T47D (cell line): ENCODE data around the gene PADI1.
A peak's percentile ranks its signal among the peaks of the same experiment; 100 is the strongest.

ENCODE experiments used
- DNase-seq, 2 experiments: peaks; one replicate each; pipeline versions ENCODE4 v3.0.0 to v3.0.0-alpha.2; 2011 to 2012; ENCODE audit warnings: low read depth in 1 of 2, low spot score in 1 of 2
- JUND ChIP-seq: IDR thresholded peaks from 2 replicates; pipeline ENCODE4 v1.6.1; 2012; ENCODE audit warnings: low read depth
- in situ Hi-C: cut with HindIII; loops from 2 replicates; pipeline ENCODE4 v1.10.0; 2016; ENCODE audit warnings: low sequenced_read_pairs, low pct_unique_long_range_greater_than_20kb

PADI1 gene

DNA sequence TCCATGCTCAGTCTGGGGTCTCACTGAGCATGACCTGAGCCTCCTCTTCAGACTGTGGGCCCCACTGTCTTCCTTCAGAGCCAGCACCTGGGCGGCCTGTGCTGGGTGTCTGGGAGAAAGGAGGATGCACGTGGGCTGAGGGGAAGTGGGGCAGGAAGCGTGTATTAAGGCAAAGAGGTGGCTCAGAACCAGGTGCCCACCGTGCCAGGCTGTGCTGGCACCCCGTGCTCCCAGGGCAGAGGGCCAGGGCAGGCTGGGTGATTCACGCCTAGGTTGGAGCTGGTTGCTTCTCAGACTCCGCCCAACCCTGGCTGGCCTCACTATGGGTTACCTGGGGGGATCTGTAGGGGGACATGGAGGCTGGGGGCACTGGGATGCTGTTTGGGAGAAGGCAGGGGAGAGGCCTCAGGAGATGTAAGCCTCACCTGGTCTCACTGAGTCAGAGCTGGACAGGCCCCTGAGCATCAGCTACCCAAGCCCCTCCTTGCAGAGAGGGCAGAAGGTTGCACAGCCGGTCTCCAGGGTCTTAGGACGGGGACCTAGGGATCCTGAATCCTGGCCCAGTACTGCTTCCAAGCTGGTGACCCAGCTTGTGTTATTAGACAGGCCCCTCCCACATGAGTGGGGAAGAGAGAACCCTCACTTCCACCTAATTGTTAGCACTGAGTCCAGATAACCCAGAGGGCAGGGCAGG lies 18.6 kb upstream of the PADI1 start:
- in situ Hi-C loops: no loop called here
- TF ChIP-seq JUND: no peak
- no peak for DNase-seq

DNA sequence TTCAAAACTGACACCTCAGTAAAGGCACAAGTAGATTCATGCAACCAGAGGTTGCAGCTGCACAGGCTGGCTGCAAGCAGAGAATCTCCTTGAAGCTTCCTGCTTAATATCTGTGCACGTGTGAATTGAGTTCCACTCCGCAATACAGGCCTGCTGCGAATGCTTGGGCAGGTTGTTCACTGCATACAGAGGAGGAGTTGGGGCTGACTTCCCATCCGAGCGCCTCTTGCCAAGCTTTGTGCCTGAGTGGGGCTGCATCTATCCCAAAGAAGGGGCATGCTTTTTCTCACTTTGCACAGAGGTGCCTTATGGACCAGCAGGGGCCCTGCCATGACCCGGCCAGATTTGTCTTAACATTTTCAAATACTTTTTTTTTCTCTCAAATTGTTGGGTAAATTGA lies 17.9 kb upstream of the PADI1 start:
- DNase-seq: no peak
- in situ Hi-C loops: no loop called here
- TF ChIP-seq JUND: no peak

- no peak for TF ChIP-seq JUND
- in situ Hi-C loops: no loop called here
- no peak for DNase-seq
These were observed 16.7 kb upstream of the PADI1 start for GRCh38 chr1:17188217-17188616.

DNA sequence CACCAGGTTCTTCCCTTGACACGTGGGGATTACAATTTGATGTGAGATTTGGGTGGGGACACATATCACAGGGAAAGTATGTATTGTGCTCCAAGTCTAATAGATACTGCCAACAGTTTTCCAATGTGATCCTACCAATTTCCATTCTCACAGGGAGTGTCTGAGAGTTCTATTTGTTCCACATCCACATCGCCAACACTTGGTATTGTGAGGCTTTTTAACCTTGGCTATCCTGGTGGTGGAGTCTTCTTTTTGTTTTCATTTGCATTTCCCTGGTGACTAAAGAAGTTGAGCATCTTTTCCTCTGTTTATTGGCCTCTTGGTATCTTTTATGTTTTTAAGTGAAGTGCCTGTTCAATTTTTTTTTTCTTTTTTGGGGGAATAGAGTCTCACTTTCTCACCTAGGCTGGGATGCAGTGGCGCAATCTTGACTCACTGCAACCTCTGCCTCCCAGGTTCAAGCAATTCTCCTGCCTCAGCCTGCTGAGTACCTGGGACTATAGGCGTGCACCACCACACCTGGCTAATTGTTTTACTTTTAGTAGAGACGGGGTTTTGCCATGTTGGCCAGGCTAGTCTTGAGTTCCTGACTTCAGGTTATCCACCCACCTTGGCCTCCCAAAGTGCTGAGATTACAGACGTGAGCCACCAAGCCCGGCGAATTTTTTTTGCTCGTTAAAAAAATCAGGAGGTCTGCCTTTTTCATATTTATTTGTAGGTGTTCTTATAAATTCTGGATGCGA lies 15.9 kb upstream of the PADI1 start:
- no peak for DNase-seq
- in situ Hi-C loops: no loop called here
- no peak for TF ChIP-seq JUND

DNA sequence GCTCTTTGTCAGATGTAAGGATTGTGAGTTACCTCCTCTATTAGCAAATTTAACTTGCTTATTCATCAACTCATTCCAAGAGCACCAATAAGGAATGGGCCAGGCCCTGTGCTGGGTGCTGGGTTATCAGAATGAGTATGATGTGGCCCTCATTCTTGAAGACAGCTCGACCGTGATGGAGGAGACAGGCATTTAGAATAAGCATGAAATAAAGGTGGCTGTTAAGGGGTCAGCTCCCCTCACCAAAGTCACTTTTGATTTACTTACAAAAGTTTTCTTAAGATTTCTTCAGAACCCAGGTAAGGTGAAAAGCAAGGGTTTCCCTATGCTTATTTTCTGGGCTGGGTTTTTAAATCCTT lies 15.3 kb upstream of the PADI1 start:
- in situ Hi-C loops: no loop called here
- TF ChIP-seq JUND: no peak
- no peak for DNase-seq

DNA sequence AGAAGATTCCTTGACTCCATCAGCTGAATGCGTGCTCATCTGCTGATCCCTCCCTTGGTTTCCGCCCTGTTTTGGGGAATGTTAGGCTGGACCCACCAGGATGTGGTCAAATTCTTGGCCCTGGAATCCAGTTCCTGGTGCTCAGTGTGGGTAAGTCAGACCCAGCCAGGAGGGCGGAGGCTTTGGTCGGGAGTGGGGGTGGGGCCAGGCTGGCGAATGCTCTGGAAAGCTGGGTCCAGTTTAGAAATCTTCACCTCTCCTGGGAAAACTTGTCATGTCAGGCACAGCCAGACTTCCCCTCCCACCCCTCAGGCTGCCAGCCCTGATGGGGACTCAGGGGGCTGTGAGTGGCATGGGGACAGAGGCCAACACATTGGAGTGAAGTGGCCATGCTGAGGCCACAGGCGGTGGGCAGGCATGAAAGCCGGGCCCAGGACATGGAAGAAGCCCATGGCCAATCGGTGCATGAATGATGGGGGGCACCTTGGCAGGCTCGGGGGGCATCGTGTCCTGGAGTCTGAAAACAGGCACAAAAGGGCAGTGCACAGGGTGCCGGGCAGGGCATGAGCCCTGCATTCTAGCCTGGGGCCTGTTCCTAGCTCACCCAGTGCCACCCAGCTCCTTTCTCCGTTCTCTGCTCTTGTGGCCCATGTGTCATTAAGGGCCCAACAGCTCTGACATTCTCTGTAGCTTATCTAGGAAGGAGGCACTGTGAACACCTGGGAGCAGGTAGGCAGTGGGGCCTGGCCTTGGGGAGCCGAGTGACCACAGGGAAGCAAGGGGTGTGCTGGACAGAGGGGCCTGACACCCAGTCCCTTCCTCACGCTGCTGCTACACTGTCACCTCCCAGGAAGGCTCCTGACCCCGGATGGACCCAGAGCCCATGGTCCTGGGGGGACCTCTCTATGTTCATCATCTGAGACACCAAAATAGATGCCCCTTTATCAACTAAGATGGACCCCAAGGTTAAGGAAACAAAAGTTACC lies 14.6 kb upstream of the PADI1 start:
- TF ChIP-seq JUND: no peak
- DNase-seq: peak in 1 of 2 experiments; percentile 81
- in situ Hi-C loops: no loop called here

- in situ Hi-C loops: no loop called here
- no peak for TF ChIP-seq JUND
- no peak for DNase-seq
These were observed 13.0 kb upstream of the PADI1 start for GRCh38 chr1:17191990-17192242.

DNA sequence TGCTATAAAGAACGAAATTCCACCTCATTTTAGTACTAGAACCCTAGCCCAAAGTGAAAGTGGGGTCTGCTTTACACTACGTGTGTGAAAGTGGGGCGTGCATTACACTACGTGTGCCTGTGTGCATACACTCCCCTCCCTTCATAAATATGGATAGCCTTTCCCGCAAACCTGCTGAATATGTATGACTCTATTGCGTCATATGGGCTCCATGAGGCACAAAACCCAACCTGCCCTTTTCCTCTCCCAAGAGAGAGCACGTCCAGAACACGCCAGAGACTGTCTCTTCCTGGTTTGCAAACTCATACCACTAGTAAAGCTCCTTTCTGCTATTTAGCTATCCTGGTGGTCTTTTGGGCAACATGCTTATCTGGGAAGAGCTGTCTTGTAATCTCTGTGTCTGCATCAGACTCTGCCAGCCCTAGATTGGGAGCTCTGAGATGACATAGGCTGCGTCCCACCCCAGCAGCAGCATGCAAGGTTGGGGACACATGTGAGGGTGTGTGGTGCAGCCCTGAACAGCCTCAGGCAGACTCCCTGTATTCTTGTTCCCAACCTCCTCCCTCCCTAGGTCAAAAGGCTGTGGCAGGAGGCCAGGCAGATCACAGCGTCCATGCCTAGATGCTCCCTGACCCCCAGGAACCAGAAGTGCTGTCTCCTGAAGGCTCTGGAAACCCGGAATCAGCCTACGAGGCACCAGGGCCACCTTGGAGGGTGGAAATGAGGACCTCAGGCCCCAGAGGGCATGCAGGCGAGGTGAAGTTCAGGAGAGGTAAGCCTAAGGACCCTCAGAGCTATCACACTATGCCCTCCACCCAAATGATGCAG lies 12.3 kb upstream of the PADI1 start:
- no peak for TF ChIP-seq JUND
- in situ Hi-C loops: no loop called here
- DNase-seq: no peak

GRCh38 chr1:17193222-17194132 lies 11.5 kb upstream of the PADI1 start:
- TF ChIP-seq JUND: no peak
- in situ Hi-C loops: no loop called here

GRCh38 chr1:17194133-17194475 lies 10.8 kb upstream of the PADI1 start:
- DNase-seq: no peak
- no peak for TF ChIP-seq JUND
- in situ Hi-C loops: no loop called here

More at GRCh38 chr1:17193222-17194132, 11.5 kb upstream of the PADI1 start:
- no peak for DNase-seq

- in situ Hi-C loops: no loop called here
- DNase-seq: no peak
- no peak for TF ChIP-seq JUND
These were observed 10.1 kb upstream of the PADI1 start for GRCh38 chr1:17194615-17195528.
